Stimulated activated CD8-positive, alpha-beta memory T cell treated with anti-CD3 and anti-CD28 coated beads, Interleukin-2, amount 100 ng/mL, for 1 hour (primary cell): ENCODE results near the gene USP32.
"Not testable (repeated sequence)": the region's sequence is repeated elsewhere in the genome, so short reads cannot be mapped to it uniquely, and the experiment has no call there.

ENCODE experiments used
- DNase-seq, 2 donors: peaks; one replicate each; pipeline ENCODE4 v3.0.0-alpha.2; 2020; ENCODE audit warnings: low read depth in 2 of 2

Gene USP32

GRCh38 chr17:60330731-60331130 lies 61.2 kb downstream of the USP32 start:
- DNase-seq, result no peak

- no peak for DNase-seq
These were observed 63.3 kb downstream of the USP32 start for GRCh38 chr17:60328679-60329078.

GRCh38 chr17:60327901-60328273 lies 64.0 kb downstream of the USP32 start:
- DNase-seq, result no peak

GRCh38 chr17:60327134-60327900 lies 64.6 kb downstream of the USP32 start:
- no peak for DNase-seq

GRCh38 chr17:60326702-60327101 lies 65.2 kb downstream of the USP32 start:
- DNase-seq, result no peak

- DNase-seq, result no peak
These were observed 66.0 kb downstream of the USP32 start for GRCh38 chr17:60325730-60326524.

GRCh38 chr17:60323754-60324153 lies 68.2 kb downstream of the USP32 start:
- no peak for DNase-seq

GRCh38 chr17:60322056-60322387 lies 69.9 kb downstream of the USP32 start:
- no peak for DNase-seq

- DNase-seq, result no peak
These were observed 70.4 kb downstream of the USP32 start for GRCh38 chr17:60321336-60322055.

- no peak for DNase-seq
These were observed 73.1 kb downstream of the USP32 start for GRCh38 chr17:60318830-60319229.

- DNase-seq, result no peak
These were observed 73.6 kb downstream of the USP32 start for GRCh38 chr17:60318326-60318725.

- DNase-seq, result no peak
These were observed 76.3 kb downstream of the USP32 start for GRCh38 chr17:60315650-60316049.

- DNase-seq, result not testable (repeated sequence)
These were observed 77.0 kb downstream of the USP32 start for GRCh38 chr17:60314900-60315299.

- DNase-seq, result no peak
These were observed 77.5 kb downstream of the USP32 start for GRCh38 chr17:60314423-60314822.

GRCh38 chr17:60311936-60312335 lies 80.0 kb downstream of the USP32 start:
- no peak for DNase-seq

- no peak for DNase-seq
These were observed 80.7 kb downstream of the USP32 start for GRCh38 chr17:60311186-60311585.

- no peak for DNase-seq
These were observed 86.8 kb downstream of the USP32 start for GRCh38 chr17:60305141-60305540.

GRCh38 chr17:60304502-60304901 lies 87.4 kb downstream of the USP32 start:
- DNase-seq, result no peak

- DNase-seq, result no peak
These were observed 88.4 kb downstream of the USP32 start for GRCh38 chr17:60303406-60304099.

- DNase-seq, result no peak
These were observed 90.3 kb downstream of the USP32 start for GRCh38 chr17:60301649-60302048.

GRCh38 chr17:60300949-60301348 lies 91.0 kb downstream of the USP32 start:
- DNase-seq, result no peak

GRCh38 chr17:60300011-60300410 lies 91.9 kb downstream of the USP32 start:
- no peak for DNase-seq
